Right lobe of liver (tissue), 6 donors: ENCODE results near the gene ST7. TPM values are rescaled to one million over a fixed set of nuclear protein-coding genes. Genes with fewer than 3 reads are reported as not detected.
"Not testable (repeated sequence)": the region's sequence is repeated elsewhere in the genome, so short reads cannot be mapped to it uniquely, and the experiment has no call there.

Source experiments
- ATAC-seq, 4 donors: fragments of 200-7000 bp; cut with Tn5 transposase; one replicate each; pipeline ENCODE4 v1.9.1; 2020; ENCODE audit warnings: mild to moderate bottlenecking in 4 of 4, moderate library complexity in 4 of 4
- DNase-seq, 3 donors: peaks; one replicate each; pipeline ENCODE4 v3.0.0-alpha.2; 2020
- H3K27ac ChIP-seq, 3 donors: fragments of 200-600 bp; one replicate each; pipeline ENCODE4 v1.8.0; 2022
- H3K27me3 ChIP-seq, 2 donors: fragments of 200-600 bp; one replicate each; pipeline ENCODE4 v1.8.0; 2022
- H3K36me3 ChIP-seq, 4 donors: fragments of 200-600 bp; sonication (generic) in 1 of 4; one replicate each; pipeline versions ENCODE4 v1.5.1 to v1.8.0; 2017 to 2022; ENCODE audit warnings: control low read depth in 1 of 4
- H3K4me1 ChIP-seq, 4 donors: fragments of 200-600 bp; sonication (generic) in 1 of 4; one replicate each; pipeline versions ENCODE4 v1.5.1 to v1.8.0; 2017 to 2022; ENCODE audit warnings: control low read depth in 1 of 4
- H3K4me3 ChIP-seq, 3 donors: fragments of 200-600 bp; one replicate each; pipeline ENCODE4 v1.8.0; 2022
- H3K9me3 ChIP-seq, 4 donors: fragments of 200-600 bp; sonication (generic) in 1 of 4; one replicate each; pipeline versions ENCODE4 v1.5.1 to v1.8.0; 2017 to 2022; ENCODE audit warnings: control low read depth in 1 of 4
- CTCF ChIP-seq, 4 donors: fragments of 200-600 bp in 3 of 4; fragments of 450-650 bp in 1 of 4; IDR thresholded peaks; one replicate each; pipeline versions ENCODE4 v1.5.1 to v1.8.0; 2016 to 2022; ENCODE audit warnings: antibody characterized with exemption in 4 of 4, mild to moderate bottlenecking in 2 of 4
- POLR2A ChIP-seq: fragments of 450-650 bp; IDR thresholded peaks from one replicate; pipeline ENCODE4 v1.6.1; 2017; ENCODE audit warnings: antibody characterized with exemption, mild to moderate bottlenecking
- WGBS: methylation state at CpG from one replicate; pipeline ENCODE4 v1.1.6; 2018; ENCODE audit warnings: low coverage, low lambda C conversion rate; ENCODE audit not compliant: insufficient coverage; ENCODE audit errors: missing lambda C conversion rate; 5-methylcytosine and 5-hydroxymethylcytosine counted together
- intact Hi-C, 2 donors: fragments of 100-400 bp; cut with DNase I; formaldehyde crosslinking; loops; one replicate each; pipeline versions ENCODE4 v1.11.2 to v1.14.1; 2022
- total RNA-seq, 6 experiments: library from RNA; depleted of rRNA in 2 of 6; stranded (reverse); fragments of >200 nt in 2 of 6; fragmentation: NEBNext Ultra II Directional in 3 of 6; extraction: Animal tissue kit (Norgen Biotek cat#: 25700) in 3 of 6; gene quantifications; one replicate each; pipeline versions ENCODE4 v1.1.0 to v1.2.4, GENCODE V29; 2016 to 2023
- donor health status: DM: no; HTN: yes; CAD: no.
- donor health status: DM: no; HTN: no; CAD: no.
- donor health status: DM: no; HTN: no; CAD: no.
- donor health status: DM: no; HTN: yes; CAD: no.
- donor health status: DM: no; HTN: yes; CAD: no.

The ST7 gene
- total RNA-seq, 6 experiments from 2014 or later, result 17.4 to 29.9 (median 22.4) TPM

- H3K27me3 ChIP-seq, result no peaks in the 10 kb centered on the region
- H3K36me3 ChIP-seq, result no peaks in the 10 kb centered on the region
- H3K4me3 ChIP-seq, result no peak overlapping the region
- 11% methylated on average over 7 of the region's 7 CpGs for WGBS
- peak; percentile 68 to 80 (median 77) for DNase-seq
- intact Hi-C loops, result loop anchor here (10.0 kb wide), 2 partner anchors 125 to 135 kb away; no protein-coding TSS in a partner anchor
- ATAC-seq, result peak; percentile 77 to 89 (median 86)
- H3K27ac ChIP-seq, result no peak overlapping the region
- H3K4me1 ChIP-seq, result peaks cover 0 to 6% (median 2%) of the 10 kb centered on the region in 4 donors
- no peaks in the 10 kb centered on the region for H3K9me3 ChIP-seq
- TF ChIP-seq CTCF (IDR thresholded peaks at IDR 0.05), result peak; percentile 87 to 90 (median 88)
- no peak for TF ChIP-seq POLR2A
These were observed 166.1 kb downstream of the ST7 start for GRCh38 chr7:117119192-117119924.

GRCh38 chr7:117120321-117120720 lies 167.0 kb downstream of the ST7 start:
- H3K27me3 ChIP-seq, DNase-seq, intact Hi-C loops, H3K4me3 ChIP-seq, H3K36me3 ChIP-seq, H3K9me3 ChIP-seq, ATAC-seq, H3K27ac ChIP-seq: not testable (repeated sequence)
- peaks cover 0 to 16% (median 6%) of the 10 kb centered on the region in 4 donors for H3K4me1 ChIP-seq
- WGBS, result 85% methylated on average over 1 of the region's 1 CpG

GRCh38 chr7:117122036-117122435 lies 168.7 kb downstream of the ST7 start:
- H3K36me3 ChIP-seq, H3K9me3 ChIP-seq, ATAC-seq, H3K4me3 ChIP-seq, H3K27me3 ChIP-seq, intact Hi-C loops, H3K27ac ChIP-seq, DNase-seq: not testable (repeated sequence)
- 100% methylated on average over 1 of the region's 1 CpG for WGBS
- H3K4me1 ChIP-seq, result peaks cover 0 to 17% (median 6%) of the 10 kb centered on the region in 4 donors

GRCh38 chr7:117122536-117122935 lies 169.2 kb downstream of the ST7 start:
- intact Hi-C loops, result no loop called here
- DNase-seq (no peak), ATAC-seq (no peak)
- Histone ChIP-seq H3K4me1 (peaks cover 0 to 17% (median 6%) of the 10 kb centered on the region in 4 donors), H3K9me3 (no peaks in the 10 kb centered on the region), H3K4me3 (no peak overlapping the region), H3K27me3 (no peaks in the 10 kb centered on the region), H3K27ac (no peak overlapping the region), H3K36me3 (no peaks in the 10 kb centered on the region)
- TF ChIP-seq CTCF (IDR thresholded peaks at IDR 0.05) (no peak), POLR2A (no peak)

GRCh38 chr7:117123311-117123926 lies 170.1 kb downstream of the ST7 start:
- no peak overlapping the region for H3K4me3 ChIP-seq
- H3K27ac ChIP-seq, result no peak overlapping the region
- H3K36me3 ChIP-seq, result no peaks in the 10 kb centered on the region
- intact Hi-C loops, result no loop called here
- ATAC-seq (no peak), DNase-seq (no peak)
- no peaks in the 10 kb centered on the region for H3K9me3 ChIP-seq
- H3K4me1 ChIP-seq, result peaks cover 0 to 17% (median 6%) of the 10 kb centered on the region in 4 donors
- H3K27me3 ChIP-seq, result no peaks in the 10 kb centered on the region
- no peak for TF ChIP-seq POLR2A
- no peak for TF ChIP-seq CTCF (IDR thresholded peaks at IDR 0.05)
- WGBS, result 95% methylated on average over 2 of the region's 2 CpGs
